Stimulated activated CD4-positive, alpha-beta T cell treated with anti-CD3 and anti-CD28 coated beads, TNF-alpha, amount 100 ng/mL, for 1 hour (primary cell): ENCODE measurements around the gene NPY4R2.
"Not testable (repeated sequence)": the region's sequence is repeated elsewhere in the genome, so short reads cannot be mapped to it uniquely, and the experiment has no call there.

Experiments
- DNase-seq, 3 donors: peaks; one replicate each; pipeline ENCODE4 v3.0.0-alpha.2; 2020; ENCODE audit warnings: low read depth in 3 of 3, low spot score in 1 of 3

The NPY4R2 gene

GRCh38 chr10:47918475-47918874 is at the start of gene NPY4R2:
Gene NPY4R2 (plus strand): TSS chr10:47918662. CDS start chr10:47921988, 3,326 bp downstream.
- not testable (repeated sequence) for DNase-seq

- not testable (repeated sequence) for DNase-seq
Measured at GRCh38 chr10:47870887-47871286, 47.6 kb upstream of the NPY4R2 start.

DNA sequence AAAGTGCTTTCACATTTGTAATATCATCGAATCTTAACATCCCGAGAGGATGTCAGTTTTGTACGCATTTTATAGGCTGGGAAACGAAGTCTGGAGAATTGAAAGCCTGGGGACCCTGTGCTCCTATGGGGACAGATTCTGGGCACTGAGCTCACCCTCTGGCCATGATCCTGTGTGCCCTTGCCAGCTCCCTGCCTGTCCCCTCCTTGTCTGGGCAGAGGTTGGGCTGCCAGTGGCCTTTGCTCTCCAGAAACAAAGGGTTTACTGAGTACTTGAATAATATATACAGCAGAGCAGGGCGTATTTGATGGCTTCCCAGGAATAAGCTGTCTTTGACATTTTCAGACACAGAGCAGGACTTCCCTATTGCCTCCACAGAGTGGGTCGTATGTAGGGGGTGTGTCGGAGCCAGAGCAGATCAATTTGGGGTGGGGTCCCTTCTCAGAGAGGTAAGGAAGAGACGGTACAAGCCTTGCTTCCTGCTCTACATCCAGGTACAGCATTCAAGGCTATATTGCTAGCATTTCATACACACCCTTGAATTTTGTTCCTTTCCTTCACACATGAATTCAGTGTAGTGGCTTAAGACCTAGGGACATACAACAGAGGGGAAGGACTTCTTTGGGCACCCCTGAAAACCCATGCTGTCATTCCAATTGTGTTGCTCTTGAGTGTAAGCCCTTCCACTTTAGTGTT is 46.8 kb upstream of the NPY4R2 start:
- not testable (repeated sequence) for DNase-seq

DNA sequence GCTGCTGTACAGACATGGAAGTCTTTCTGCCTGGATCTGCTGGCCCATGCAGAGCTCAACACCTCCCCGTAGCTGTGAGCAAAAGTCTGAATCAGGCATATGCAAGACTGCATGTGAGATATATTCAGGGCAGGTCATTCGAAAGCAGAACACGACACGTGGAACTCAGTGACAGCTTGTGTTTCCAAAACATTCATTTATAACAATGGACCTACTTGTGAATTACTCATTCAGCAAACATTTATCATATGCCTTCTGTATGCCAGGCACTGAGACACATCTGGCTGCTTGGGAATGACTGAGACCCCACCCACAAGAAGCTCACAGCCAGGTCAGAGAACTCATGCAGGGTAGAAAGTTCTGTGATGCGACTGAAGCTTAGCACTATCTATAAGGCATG is 46.2 kb upstream of the NPY4R2 start:
- not testable (repeated sequence) for DNase-seq

GRCh38 chr10:47884239-47884638 is 34.2 kb upstream of the NPY4R2 start:
- DNase-seq, result not testable (repeated sequence)

DNA sequence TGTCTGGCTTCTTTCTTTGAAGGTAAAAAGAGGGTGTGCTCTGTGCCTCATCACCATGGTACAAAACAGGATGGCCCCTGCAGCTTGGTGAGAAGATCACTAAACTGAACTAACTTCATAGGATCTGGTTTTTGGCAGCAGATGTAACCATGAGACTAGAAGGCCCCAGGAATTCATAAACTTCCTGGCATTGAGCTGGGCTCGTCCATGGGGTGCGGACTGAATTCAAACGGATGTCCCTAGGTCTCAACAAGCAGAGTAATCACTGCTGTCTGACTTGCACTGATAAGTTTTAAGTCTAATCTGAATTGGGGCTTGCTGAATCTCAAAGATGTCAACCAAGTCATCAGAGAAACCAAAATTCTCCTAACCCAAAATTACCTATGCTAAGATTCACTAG is 33.5 kb upstream of the NPY4R2 start:
- DNase-seq, result not testable (repeated sequence)

GRCh38 chr10:47886356-47886755 is 32.1 kb upstream of the NPY4R2 start:
- DNase-seq, result not testable (repeated sequence)

DNA sequence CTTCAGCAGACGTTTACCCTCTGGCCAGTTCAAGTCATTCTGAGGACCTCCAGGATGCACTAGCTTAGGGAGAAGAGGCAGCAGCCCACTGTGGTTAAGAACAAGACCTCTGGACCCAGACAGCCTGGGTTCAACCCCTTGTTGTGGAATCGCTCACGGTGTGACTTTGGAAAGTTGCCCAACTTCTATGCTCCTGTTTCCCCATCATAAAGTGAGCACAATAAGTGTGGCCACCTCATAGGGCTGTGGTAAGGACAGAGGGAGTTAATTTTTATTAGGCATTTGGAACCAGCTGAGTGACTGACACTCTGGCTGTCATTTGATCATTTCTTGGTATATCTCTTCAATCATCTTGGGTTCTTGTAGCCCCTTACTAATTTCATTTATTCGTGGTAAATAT is 31.6 kb upstream of the NPY4R2 start:
- DNase-seq, result not testable (repeated sequence)

GRCh38 chr10:47890737-47891136 is 27.7 kb upstream of the NPY4R2 start:
- not testable (repeated sequence) for DNase-seq

DNA sequence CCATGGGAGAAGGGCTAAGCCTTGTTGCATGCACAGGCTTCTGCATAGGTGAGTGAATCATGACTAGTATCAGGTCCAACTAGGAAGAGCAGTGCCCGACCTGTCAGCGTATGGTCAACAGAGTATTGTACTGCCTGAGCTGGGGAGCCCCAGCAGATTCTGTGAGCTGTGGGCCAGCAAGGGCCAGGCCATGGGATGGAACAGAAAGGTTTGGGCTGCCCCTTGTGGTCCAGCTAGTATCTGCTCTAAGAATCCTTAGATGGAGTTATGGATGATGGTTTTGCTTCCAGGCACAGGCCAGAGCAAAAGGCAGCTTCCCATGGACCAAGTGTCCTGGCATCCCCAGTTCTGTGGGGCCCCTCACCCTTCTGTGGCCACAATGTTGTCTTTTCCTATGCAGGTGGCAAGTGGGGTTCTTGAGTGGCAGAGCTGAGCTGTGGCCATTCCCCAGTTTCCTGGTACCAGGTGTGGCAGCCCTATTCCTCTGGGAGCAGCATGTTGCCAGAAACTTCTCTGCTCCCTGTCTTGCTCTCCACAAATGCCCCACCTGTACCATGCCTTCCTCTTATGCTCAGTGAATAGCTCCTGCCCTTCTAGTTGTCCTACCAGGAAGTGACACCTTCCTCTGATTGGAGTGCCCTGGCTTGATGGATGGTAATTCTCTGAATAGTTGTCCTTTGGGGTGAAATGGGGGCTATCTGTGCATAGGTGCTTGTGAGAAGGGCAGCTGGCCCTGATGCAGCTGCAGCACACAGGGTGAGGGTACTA is 25.8 kb upstream of the NPY4R2 start:
- not testable (repeated sequence) for DNase-seq

- DNase-seq, result not testable (repeated sequence)
Measured at GRCh38 chr10:47894571-47894970, 23.9 kb upstream of the NPY4R2 start.

DNA sequence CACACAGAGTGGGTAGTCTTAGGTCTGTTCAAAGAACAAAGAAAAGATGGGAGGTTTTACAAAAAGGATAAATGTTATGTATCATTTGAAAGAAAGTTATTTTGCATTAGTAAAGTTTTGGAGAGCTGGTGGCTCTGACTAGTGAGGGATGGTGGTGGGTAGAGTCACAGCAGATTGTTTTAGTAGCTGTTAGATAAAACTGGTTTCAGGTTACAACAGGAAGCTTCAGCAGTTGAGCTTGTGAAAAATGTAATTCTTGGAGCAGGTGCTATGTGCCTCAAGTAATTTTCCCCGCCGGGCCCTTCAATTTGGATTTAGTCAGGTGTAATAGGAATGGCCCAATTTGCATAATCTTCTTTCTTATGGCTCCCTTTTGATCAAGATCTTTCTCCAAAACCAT is 20.6 kb upstream of the NPY4R2 start:
- DNase-seq, result not testable (repeated sequence)

DNA sequence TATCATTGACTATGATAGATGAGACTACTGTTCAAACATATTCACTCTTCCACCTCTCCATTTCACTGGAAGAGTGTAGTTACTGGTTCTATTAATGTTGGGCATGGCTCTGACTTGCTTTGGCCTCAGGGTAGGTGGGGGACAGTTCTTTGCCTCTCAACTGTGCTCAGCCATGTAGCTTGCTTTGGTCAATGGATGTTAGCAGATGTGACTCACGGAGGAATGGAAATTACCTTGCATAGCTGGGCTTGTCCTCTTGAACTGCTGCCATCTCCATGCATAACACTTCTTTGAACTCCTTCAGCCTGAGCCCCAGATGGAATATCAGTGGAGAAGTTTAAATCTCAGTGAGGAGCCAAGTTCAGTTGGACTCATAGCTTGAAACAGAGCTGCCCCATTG is 9.1 kb upstream of the NPY4R2 start:
- DNase-seq, result not testable (repeated sequence)

GRCh38 chr10:47910486-47910885 is 8.0 kb upstream of the NPY4R2 start:
- not testable (repeated sequence) for DNase-seq

- DNase-seq, result not testable (repeated sequence)
Measured at GRCh38 chr10:47914052-47914451, 4.4 kb upstream of the NPY4R2 start.

DNA sequence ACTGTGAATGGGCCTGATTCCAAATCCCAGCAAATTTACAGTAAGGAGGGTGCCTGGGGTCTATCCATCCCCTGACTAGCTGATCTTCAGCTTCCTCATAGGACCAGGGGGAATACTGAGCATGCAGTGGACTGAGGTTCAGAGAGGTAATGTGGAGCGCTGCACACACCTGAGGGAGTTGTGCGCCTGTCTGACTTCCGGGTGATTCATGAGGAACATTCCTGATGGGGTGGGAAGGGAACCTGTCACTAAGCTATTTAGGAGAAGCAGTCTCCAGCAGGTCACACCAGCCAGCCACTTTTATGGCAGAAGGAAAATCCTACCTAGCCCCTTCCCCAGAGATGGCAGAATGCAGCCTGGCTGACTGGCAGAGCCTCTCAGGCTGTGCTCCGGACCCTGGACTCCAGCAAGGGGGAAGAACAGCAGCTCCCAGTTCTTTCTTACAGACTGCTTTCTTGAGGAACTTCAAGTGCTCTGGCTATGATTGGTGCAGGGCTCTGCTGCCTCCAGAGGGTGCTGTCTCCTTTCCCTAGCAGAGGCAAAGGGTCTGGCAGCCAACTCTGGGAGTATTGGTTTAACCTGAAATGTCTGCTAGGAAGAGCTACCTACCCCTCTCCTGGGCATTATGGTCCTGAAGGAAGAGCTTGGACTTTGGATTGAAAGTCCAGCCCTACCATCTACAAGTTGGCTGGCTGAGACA is 2.5 kb upstream of the NPY4R2 start:
- DNase-seq, result not testable (repeated sequence)

DNA sequence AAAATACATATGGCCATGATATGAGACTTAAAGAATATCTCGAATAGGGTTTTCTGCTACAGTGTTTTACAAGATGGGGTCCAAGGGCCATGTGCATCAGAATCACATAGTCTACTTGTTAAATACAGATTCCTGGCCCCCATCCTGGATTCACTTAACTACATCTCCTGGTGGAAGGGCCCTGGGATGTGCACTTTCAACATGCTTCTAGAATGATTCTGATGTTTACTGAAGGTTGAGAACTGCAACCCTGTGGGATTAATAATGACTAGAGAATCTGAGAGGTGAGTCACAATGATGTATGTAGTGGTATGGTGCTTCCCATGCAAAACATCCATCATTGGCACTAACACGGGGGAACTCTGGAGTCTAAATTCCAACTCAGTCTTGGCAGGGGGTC is 2.1 kb downstream of the NPY4R2 start:
- DNase-seq, result not testable (repeated sequence)

DNA sequence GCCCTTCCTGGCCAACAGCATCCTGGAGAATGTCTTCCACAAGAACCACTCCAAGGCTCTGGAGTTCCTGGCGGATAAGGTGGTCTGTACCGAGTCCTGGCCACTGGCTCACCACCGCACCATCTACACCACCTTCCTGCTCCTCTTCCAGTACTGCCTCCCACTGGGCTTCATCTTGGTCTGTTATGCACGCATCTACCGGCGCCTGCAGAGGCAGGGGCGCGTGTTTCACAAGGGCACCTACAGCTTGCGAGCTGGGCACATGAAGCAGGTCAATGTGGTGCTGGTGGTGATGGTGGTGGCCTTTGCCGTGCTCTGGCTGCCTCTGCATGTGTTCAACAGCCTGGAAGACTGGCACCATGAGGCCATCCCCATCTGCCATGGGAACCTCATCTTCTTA is 4.0 kb downstream of the NPY4R2 start:
- DNase-seq, result not testable (repeated sequence)

DNA sequence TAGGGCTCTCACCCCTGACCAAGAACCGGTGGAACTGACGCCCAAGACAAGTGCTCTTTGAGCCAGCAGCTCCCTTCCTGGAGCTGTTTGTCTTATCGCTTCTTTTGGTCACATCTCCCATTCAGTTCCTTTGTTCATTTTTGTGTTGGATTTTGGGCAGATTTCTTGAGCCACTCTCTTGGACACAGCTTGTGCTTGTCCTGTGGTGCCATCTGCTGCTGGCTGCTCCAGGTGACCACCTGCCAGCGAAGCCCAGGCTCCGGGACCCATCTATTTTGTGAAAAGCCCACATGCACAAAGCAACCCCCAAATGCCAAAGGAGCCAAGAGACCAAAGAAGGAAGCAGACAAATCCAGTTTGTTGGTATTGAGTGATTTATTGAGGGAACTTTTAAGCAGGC is 6.2 kb downstream of the NPY4R2 start:
- DNase-seq, result not testable (repeated sequence)

DNA sequence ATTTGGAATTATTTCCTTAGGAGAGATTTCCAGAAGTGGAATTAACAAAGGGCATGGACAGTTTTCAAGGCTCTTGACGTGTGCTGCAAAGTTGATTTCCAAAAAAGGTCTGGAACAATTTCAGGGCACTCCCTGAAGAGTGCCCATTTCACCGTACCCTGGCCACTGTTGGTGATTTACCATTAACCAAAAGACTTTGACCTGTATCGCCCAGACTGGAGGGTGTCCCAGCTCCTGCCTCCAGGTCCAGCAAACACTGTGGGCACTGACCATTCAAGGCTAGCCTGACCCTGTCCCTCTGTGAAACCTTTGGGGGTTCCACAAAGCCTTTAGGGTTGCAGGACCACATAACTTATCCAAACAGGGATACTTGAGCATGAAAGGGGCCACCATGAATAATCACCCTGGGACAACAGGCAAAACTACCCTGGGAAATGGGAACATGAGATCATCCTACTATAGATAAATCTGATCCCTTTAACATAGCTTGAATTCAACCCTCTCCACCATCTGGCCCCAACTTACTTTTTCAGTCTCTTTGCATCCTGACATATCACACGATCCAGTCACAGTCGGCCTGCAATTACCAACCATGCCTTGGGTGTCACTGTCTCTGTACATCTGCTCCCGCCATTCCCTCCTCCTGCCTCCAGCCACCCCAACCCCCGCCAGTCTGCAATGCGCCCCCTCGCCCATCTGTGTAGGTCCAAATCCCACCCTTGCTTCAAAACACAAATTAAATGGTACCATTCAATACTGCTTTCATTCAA is 8.9 kb downstream of the NPY4R2 start:
- DNase-seq, result not testable (repeated sequence)

- not testable (repeated sequence) for DNase-seq
Measured at GRCh38 chr10:47928225-47928624, 9.8 kb downstream of the NPY4R2 start.
